MM.1S (cell line): Measurements from ENCODE around the gene ANO2.

Experiments
- CTCF ChIP-seq: fragments of 300-600 bp; sonication (generic); IDR thresholded peaks from 2 replicates; pipeline ENCODE4 v1.5.1; 2016; ENCODE audit warnings: antibody characterized with exemption, low read length, mixed read lengths
- EZH2 ChIP-seq: fragments of 300-600 bp; sonication (generic); optimal IDR thresholded peaks from 2 replicates; pipeline ENCODE3; 2017; ENCODE audit warnings: low read depth, mild to moderate bottlenecking, antibody characterized with exemption, low read length, mixed read lengths
- EZH2phosphoT487 ChIP-seq: fragments of 300-600 bp; sonication (generic); IDR thresholded peaks from 2 replicates; pipeline ENCODE4 v1.6.1; 2018; ENCODE audit warnings: antibody characterized with exemption, low read length

GRCh38 chr12:5585178-5585577, 359.9 kb downstream of the ANO2 start:
- TF ChIP-seq EZH2 (no peak), CTCF (no peak), EZH2phosphoT487 (no peak)
